Measurements from ENCODE around the gene SVIL. TPM values are rescaled to one million over a fixed set of nuclear protein-coding genes. Genes with fewer than 3 reads are reported as not detected.
"Not testable (repeated sequence)": the region's sequence is repeated elsewhere in the genome, so short reads cannot be mapped to it uniquely, and the experiment has no call there.

The SVIL gene
- total RNA-seq, 1 donor from 2014 or later: 258 TPM

- no peak for DNase-seq (ENCODE audit: extremely low spot score, unreplicated experiment)
- no peaks in the 10 kb centered on the region for H3K4me1 Mint-ChIP-seq (ENCODE audit: unreplicated experiment)
- peaks cover 74% of the 10 kb centered on the region for H3K36me3 Mint-ChIP-seq (ENCODE audit: unreplicated experiment)
- no peak overlapping the region for H3K27ac Mint-ChIP-seq (ENCODE audit: unreplicated experiment)
- no peak for TF ChIP-seq CTCF (IDR thresholded peaks at IDR 0.05)
- no peak overlapping the region for H3K4me3 Mint-ChIP-seq (ENCODE audit: unreplicated experiment)
- no peaks in the 10 kb centered on the region for H3K27me3 Mint-ChIP-seq (ENCODE audit: unreplicated experiment)
- peaks cover 5% of the 10 kb centered on the region for H3K9me3 Mint-ChIP-seq (ENCODE audit: unreplicated experiment)
Measured at GRCh38 chr10:29461042-29461441, 173.7 kb downstream of the SVIL start.

- peaks cover 63% of the 10 kb centered on the region for H3K36me3 Mint-ChIP-seq (ENCODE audit: unreplicated experiment)
- not testable (repeated sequence) for DNase-seq (ENCODE audit: extremely low spot score, unreplicated experiment); H3K27me3 Mint-ChIP-seq (ENCODE audit: unreplicated experiment); H3K4me3 Mint-ChIP-seq (ENCODE audit: unreplicated experiment); H3K4me1 Mint-ChIP-seq (ENCODE audit: unreplicated experiment); H3K9me3 Mint-ChIP-seq (ENCODE audit: unreplicated experiment); H3K27ac Mint-ChIP-seq (ENCODE audit: unreplicated experiment)
Measured at GRCh38 chr10:29458190-29458589, 176.6 kb downstream of the SVIL start.

- DNase-seq (ENCODE audit: extremely low spot score, unreplicated experiment): no peak
- H3K4me3 Mint-ChIP-seq (ENCODE audit: unreplicated experiment): no peak overlapping the region
- H3K36me3 Mint-ChIP-seq (ENCODE audit: unreplicated experiment): peaks cover 35% of the 10 kb centered on the region
- no peak overlapping the region for H3K27ac Mint-ChIP-seq (ENCODE audit: unreplicated experiment)
- no peak for TF ChIP-seq CTCF (IDR thresholded peaks at IDR 0.05)
- H3K9me3 Mint-ChIP-seq (ENCODE audit: unreplicated experiment): no peaks in the 10 kb centered on the region
- no peaks in the 10 kb centered on the region for H3K27me3 Mint-ChIP-seq (ENCODE audit: unreplicated experiment)
- H3K4me1 Mint-ChIP-seq (ENCODE audit: unreplicated experiment): no peaks in the 10 kb centered on the region
Measured at GRCh38 chr10:29455095-29455494, 179.7 kb downstream of the SVIL start.

- H3K4me1 Mint-ChIP-seq (ENCODE audit: unreplicated experiment): peaks cover 1% of the 10 kb centered on the region
- TF ChIP-seq CTCF (IDR thresholded peaks at IDR 0.05): no peak
- H3K36me3 Mint-ChIP-seq (ENCODE audit: unreplicated experiment): peaks cover 30% of the 10 kb centered on the region
- DNase-seq (ENCODE audit: extremely low spot score, unreplicated experiment): no peak
- no peak overlapping the region for H3K4me3 Mint-ChIP-seq (ENCODE audit: unreplicated experiment)
- H3K27ac Mint-ChIP-seq (ENCODE audit: unreplicated experiment): no peak overlapping the region
- H3K27me3 Mint-ChIP-seq (ENCODE audit: unreplicated experiment): no peaks in the 10 kb centered on the region
- no peaks in the 10 kb centered on the region for H3K9me3 Mint-ChIP-seq (ENCODE audit: unreplicated experiment)
Measured at GRCh38 chr10:29454250-29454649, 180.5 kb downstream of the SVIL start.

- TF ChIP-seq CTCF (IDR thresholded peaks at IDR 0.05): no peak
- no peaks in the 10 kb centered on the region for H3K9me3 Mint-ChIP-seq (ENCODE audit: unreplicated experiment)
Measured at GRCh38 chr10:29452546-29452945, 182.2 kb downstream of the SVIL start.

GRCh38 chr10:29451946-29452345 is 182.8 kb downstream of the SVIL start:
- DNase-seq (ENCODE audit: extremely low spot score, unreplicated experiment): no peak
- TF ChIP-seq CTCF (IDR thresholded peaks at IDR 0.05): no peak
- Mint-ChIP-seq H3K27me3 (ENCODE audit: unreplicated experiment) (no peaks in the 10 kb centered on the region), H3K36me3 (ENCODE audit: unreplicated experiment) (peaks cover 14% of the 10 kb centered on the region), H3K4me3 (ENCODE audit: unreplicated experiment) (no peak overlapping the region), H3K4me1 (ENCODE audit: unreplicated experiment) (peaks cover 4% of the 10 kb centered on the region), H3K9me3 (ENCODE audit: unreplicated experiment) (no peaks in the 10 kb centered on the region), H3K27ac (ENCODE audit: unreplicated experiment) (no peak overlapping the region)

More at GRCh38 chr10:29452546-29452945, 182.2 kb downstream of the SVIL start:
- no peak for DNase-seq (ENCODE audit: extremely low spot score, unreplicated experiment)
- Mint-ChIP-seq H3K4me3 (ENCODE audit: unreplicated experiment) (no peak overlapping the region), H3K4me1 (ENCODE audit: unreplicated experiment) (peaks cover 4% of the 10 kb centered on the region), H3K27me3 (ENCODE audit: unreplicated experiment) (no peaks in the 10 kb centered on the region), H3K27ac (ENCODE audit: unreplicated experiment) (no peak overlapping the region), H3K36me3 (ENCODE audit: unreplicated experiment) (peaks cover 18% of the 10 kb centered on the region)
